K562 (cell line): ENCODE data around the gene SH3BP5. TPM values are rescaled to one million over a fixed set of nuclear protein-coding genes. Genes with fewer than 3 reads are reported as not detected.

Source experiments
- ATAC-seq: fragments of 200-7000 bp; cut with Tn5 transposase; 3 replicates; pipeline ENCODE4 v1.9.1; 2020; ENCODE audit warnings: moderate library complexity
- BruUV-seq: library from RNA; stranded (reverse); fragments of 400-500 nt; replicated peaks from 2 replicates; lab custom pipeline; 2021; lab: Mats Ljungman, UMichigan
- CTCF ChIA-PET: fragments of 300-600 bp; formaldehyde crosslinking; extraction: SDS; loops from one replicate; lab custom pipeline; 2021; ENCODE audit warnings: low intra/inter-chr PET ratio; lab: Yijun Ruan, JAX
- POLR2A ChIA-PET: fragments of 300-600, 350-650 bp; sonication (Branson Sonifier 250); formaldehyde crosslinking; extraction: SDS; loops from one replicate; lab custom pipeline; 2021; ENCODE audit warnings: antibody characterized with exemption, inconsistent platforms; lab: Yijun Ruan, JAX
- DNase-seq, 4 experiments: peaks; one replicate each; pipeline versions ENCODE4 v3.0.0 to v3.0.0-alpha.2; 2011 to 2018; ENCODE audit warnings: low spot score in 3 of 4, mixed read lengths in 3 of 4; ENCODE audit errors: extremely low read depth in 1 of 4
- FAIRE-seq: peaks from 2 replicates; lab custom pipeline; 2011; peaks lifted over from hg19 to GRCh38; lab: Jason Lieb, UNC
- H2AFZ ChIP-seq: 2 replicates; pipeline ENCODE4 v1.6.0; 2011; ENCODE audit warnings: low read depth, low read length, control low read depth, inconsistent platforms
- H3K27ac ChIP-seq: fragments of 200-600 bp; 3 replicates; pipeline ENCODE4 v1.8.0; 2011; ENCODE audit warnings: low read depth, mild to moderate bottlenecking, control low read depth, inconsistent platforms, low read length, moderate library complexity, mixed read lengths; ENCODE audit errors: extremely low read depth
- H3K27me3 ChIP-seq, 2 experiments: fragments of 300-600 bp in 1 of 2; 2 replicates in 1 of 2; 3 replicates in 1 of 2; pipeline versions ENCODE4 v1.6.0 to v1.8.0; 2011; ENCODE audit warnings: inconsistent platforms in 2 of 2, low read length in 2 of 2, mild to moderate bottlenecking in 1 of 2, mixed read lengths in 1 of 2, moderate library complexity in 1 of 2; ENCODE audit not compliant: control insufficient read depth in 2 of 2, insufficient read depth in 2 of 2
- H3K36me3 ChIP-seq: fragments of 300-600 bp; 3 replicates; pipeline ENCODE4 v1.8.0; 2011; ENCODE audit warnings: mild to moderate bottlenecking, low read length, inconsistent platforms; ENCODE audit not compliant: control insufficient read depth, insufficient read depth
- H3K4me1 ChIP-seq, 2 experiments: fragments of 200-600 bp in 1 of 2; replicated peaks in 1 of 2; 2 replicates in 1 of 2; 3 replicates in 1 of 2; pipeline versions ENCODE4 v1.5.1 to v1.8.0; 2011; ENCODE audit warnings: inconsistent platforms in 2 of 2, low read length in 2 of 2, mild to moderate bottlenecking in 1 of 2, mixed read lengths in 1 of 2, moderate library complexity in 1 of 2; ENCODE audit not compliant: control insufficient read depth in 2 of 2, insufficient read depth in 2 of 2
- H3K4me2 ChIP-seq: 2 replicates; pipeline ENCODE4 v1.6.1; 2011; ENCODE audit warnings: low read length, control low read depth, inconsistent platforms, mixed read lengths; ENCODE audit not compliant: insufficient read depth
- H3K4me3 ChIP-seq: fragments of 200-600 bp; sonication (generic), shearing (Covaris generic); 2 replicates; pipeline ENCODE4 v1.5.1; 2016; ENCODE audit warnings: control low read depth, inconsistent platforms
- H3K79me2 ChIP-seq: fragments of 200-600 bp; 3 replicates; pipeline ENCODE4 v1.8.0; 2011; ENCODE audit warnings: low read length, inconsistent platforms; ENCODE audit not compliant: control insufficient read depth, insufficient read depth
- H3K9ac ChIP-seq, 2 experiments: 2 replicates each; pipeline versions ENCODE4 v1.6.0 to v1.6.1; 2011; ENCODE audit warnings: low read depth in 2 of 2, low read length in 2 of 2, control low read depth in 1 of 2, inconsistent platforms in 1 of 2, mild to moderate bottlenecking in 1 of 2, mixed read lengths in 1 of 2; ENCODE audit not compliant: insufficient read depth in 1 of 2
- H3K9me1 ChIP-seq: one replicate; pipeline ENCODE4 v1.6.0; 2011; ENCODE audit warnings: inconsistent platforms, mild to moderate bottlenecking, low read length, moderate library complexity; ENCODE audit not compliant: control insufficient read depth, insufficient read depth
- H3K9me3 ChIP-seq: replicated peaks from 2 replicates; pipeline ENCODE4 v1.5.1; 2011; ENCODE audit warnings: low read depth, low read length, inconsistent platforms; ENCODE audit not compliant: control insufficient read depth, insufficient read depth
- H4K20me1 ChIP-seq: replicated peaks from 2 replicates; pipeline ENCODE4 v1.6.1; 2011; ENCODE audit warnings: low read length, inconsistent platforms, mixed read lengths; ENCODE audit not compliant: control insufficient read depth, insufficient read depth
- ARID1B ChIP-seq: fragments of 450-650 bp; IDR thresholded peaks from 2 replicates; pipeline ENCODE4 v1.6.1; 2016; ENCODE audit warnings: antibody characterized with exemption, mild to moderate bottlenecking, inconsistent platforms
- CBFA2T2 ChIP-seq: fragments of 450-650 bp; conservative IDR thresholded peaks from 2 replicates; pipeline ENCODE4 v1.6.1; 2017; ENCODE audit warnings: mild to moderate bottlenecking
- CBFA2T3 ChIP-seq: fragments of 450-650 bp; IDR thresholded peaks from 2 replicates; pipeline ENCODE4 v1.6.1; 2017
- ELF2 ChIP-seq: fragments of 250-450 bp; sonication (Bioruptor Pico); IDR thresholded peaks from 2 replicates; pipeline ENCODE4 v1.5.0; 2021; ENCODE audit warnings: mild to moderate bottlenecking
- EZH2 ChIP-seq: IDR thresholded peaks from 2 replicates; pipeline ENCODE4 v1.6.1; 2012; ENCODE audit warnings: low read depth, mild to moderate bottlenecking, inconsistent platforms, low read length, borderline replicate concordance
- HDAC6 ChIP-seq: IDR thresholded peaks from 2 replicates; pipeline ENCODE4 v1.6.1; 2012; ENCODE audit warnings: low read depth, mild to moderate bottlenecking, control low read depth, inconsistent platforms, low read length, moderate library complexity
- HES1 ChIP-seq: fragments of 450-650 bp; IDR thresholded peaks from 2 replicates; pipeline ENCODE4 v1.6.1; 2016; ENCODE audit warnings: low read depth, mild to moderate bottlenecking, moderate library complexity
- HMGXB4 ChIP-seq: sonication (generic); formaldehyde crosslinking; IDR thresholded peaks from 2 replicates; pipeline ENCODE4 v1.8.1; 2023; ENCODE audit warnings: mild to moderate bottlenecking, missing genetic modification reagents
- IRF2 ChIP-seq: sonication (generic); formaldehyde crosslinking; IDR thresholded peaks from 2 replicates; pipeline ENCODE4 v1.8.1; 2022; ENCODE audit warnings: mild to moderate bottlenecking, missing genetic modification reagents
- MECOM ChIP-seq: fragments of 250-450 bp; sonication (Bioruptor Pico); IDR thresholded peaks from 2 replicates; pipeline ENCODE4 v1.8.0; 2022; ENCODE audit warnings: inconsistent platforms
- NCOR1 ChIP-seq: fragments of 450-650 bp; IDR thresholded peaks from 2 replicates; pipeline ENCODE4 v1.6.1; 2016; ENCODE audit warnings: mild to moderate bottlenecking, moderate library complexity
- POLR2A ChIP-seq: fragments of 450-650 bp; conservative IDR thresholded peaks from 2 replicates; pipeline ENCODE4 v1.6.1; 2016
- POLR2B ChIP-seq: fragments of 450-650 bp; IDR thresholded peaks from 2 replicates; pipeline ENCODE4 v1.6.1; 2018; ENCODE audit warnings: low read depth; ENCODE audit not compliant: partially characterized antibody
- POLR3A ChIP-seq: IDR thresholded peaks from 2 replicates; pipeline ENCODE4 v1.6.1; 2011; ENCODE audit warnings: borderline replicate concordance, mild to moderate bottlenecking, moderate library complexity; ENCODE audit not compliant: insufficient read length, insufficient read depth; ENCODE audit errors: extremely low read depth
- SMARCA4 ChIP-seq: fragments of 450-650 bp; IDR thresholded peaks from 2 replicates; pipeline ENCODE4 v1.6.1; 2016
- SOX6 ChIP-seq: fragments of 450-650 bp; IDR thresholded peaks from 2 replicates; pipeline ENCODE4 v1.6.1; 2014; ENCODE audit warnings: mild to moderate bottlenecking
- SP2 ChIP-seq: IDR thresholded peaks from 2 replicates; pipeline ENCODE4 v1.6.1; 2011; ENCODE audit warnings: mild to moderate bottlenecking, low read depth, low read length, moderate library complexity; ENCODE audit not compliant: poor library complexity, severe bottlenecking; ENCODE audit errors: extremely low read depth
- TAL1 ChIP-seq: fragments of 450-650 bp; IDR thresholded peaks from 2 replicates; pipeline ENCODE4 v1.6.1; 2016; ENCODE audit warnings: mild to moderate bottlenecking
- TCF3 ChIP-seq: sonication (generic); formaldehyde crosslinking; IDR thresholded peaks from 2 replicates; pipeline ENCODE4 v1.4.0; 2020; ENCODE audit warnings: mild to moderate bottlenecking, missing genetic modification reagents
- TEAD4 ChIP-seq, 2 experiments: sonication (generic) in 1 of 2; formaldehyde crosslinking in 1 of 2; IDR thresholded peaks; 2 replicates each; pipeline versions ENCODE4 v1.6.1 to v1.8.0; 2012 to 2022; ENCODE audit warnings: borderline replicate concordance in 1 of 2, inconsistent platforms in 1 of 2, low read length in 1 of 2, mild to moderate bottlenecking in 1 of 2, missing genetic modification reagents in 1 of 2
- ZKSCAN8 ChIP-seq: fragments of 200-800 bp; sonication (Bioruptor generic); IDR thresholded peaks from 2 replicates; pipeline ENCODE4 v1.6.1; 2016; ENCODE audit warnings: missing genetic modification characterization, missing compliant biosample characterization
- WGBS: fragments of 100-300 bp; shearing (Covaris generic); methylation state at CpG from one replicate; pipeline ENCODE4 v1.1.6; 2016; ENCODE audit warnings: low coverage, mixed read lengths; ENCODE audit not compliant: insufficient coverage; ENCODE audit errors: missing lambda C conversion rate; 5-methylcytosine and 5-hydroxymethylcytosine counted together
- in situ Hi-C: fragments of 300-500 bp; cut with MboI; formaldehyde crosslinking; loops from 4 replicates; pipeline ENCODE4 v1.15.0; 2018; ENCODE audit warnings: inconsistent platforms, mixed read lengths
- intact Hi-C: fragments of 100-400 bp; cut with micrococcal nuclease; formaldehyde crosslinking; loops from 2 replicates; pipeline ENCODE4 v1.14.2; 2022
- polyA plus RNA-seq, 8 experiments: library from polyadenylated mRNA; depleted of rRNA in 4 of 8; stranded (reverse) in 5 of 8; unstranded in 3 of 8; fragments of >200 nt; fragmentation: Nextera tagmentation in 2 of 8; fragmentation: Illumina TruSeq in 1 of 8; extraction: Ambion mirVana in 2 of 8; extraction: Trizol in 1 of 8; gene quantifications; 2 replicates each; pipeline versions ENCODE4 v1.2.1 to v1.2.3, GENCODE V29; 2011 to 2014; ENCODE audit warnings: inconsistent platforms in 1 of 8, missing spikeins in 1 of 8
- total RNA-seq, 7 experiments: library from RNA; depleted of rRNA in 6 of 7; stranded (reverse); fragments of >200 nt in 6 of 7; fragmentation: Illumina TruSeq in 2 of 7; extraction: Trizol in 2 of 7; gene quantifications; 2 replicates each; pipeline versions ENCODE4 v1.2.1 to v1.2.3, GENCODE V29; 2011 to 2021; ENCODE audit warnings: low replicate concordance in 1 of 7

The SH3BP5 gene
- total and polyA plus RNA-seq, 9 of the 15 experiments (the other 6 are each of a cell fraction or from before 2014, with no cell fraction given) = 2.9 to 29.0 (median 14.9) TPM

- no peak for TF ChIP-seq SP2
These were observed 18.9 kb downstream of the SH3BP5 start (continued) for GRCh38 chr3:15313461-15313860.

DNA sequence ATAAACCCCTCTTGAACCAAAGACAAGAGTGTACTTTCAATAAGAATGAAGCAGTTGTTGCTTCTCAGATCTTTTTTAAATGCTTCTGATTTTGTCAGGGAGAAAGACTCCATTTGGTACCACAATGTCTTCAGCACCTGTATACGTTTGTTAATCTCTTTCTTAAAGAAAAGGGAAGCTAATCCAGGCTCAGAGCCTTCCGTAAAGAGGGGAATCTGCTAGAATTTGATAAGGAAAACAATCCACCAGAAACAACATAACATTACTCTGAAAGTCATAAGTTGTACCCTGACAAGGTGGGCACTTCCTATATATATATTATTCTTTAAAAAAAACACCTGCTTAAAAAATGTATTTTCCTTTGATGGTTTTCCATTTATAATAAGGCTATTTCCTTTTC is 19.8 kb downstream of the SH3BP5 start:
- ChIA-PET CTCF (no interaction called here), POLR2A (interaction anchor here (1.0 to 1.2 kb wide), 3 partner anchors 8 to 37 kb away, joined by 3 to 5 read pairs (median 3); no protein-coding TSS in a partner anchor)
- BruUV-seq = no TSS peak
- no peak for FAIRE-seq
- in situ Hi-C loops = no loop called here
- peaks cover 48% of the 10 kb centered on the region; the same call in 2 of the 3 replicates for H3K79me2 ChIP-seq
- H3K36me3 ChIP-seq = peaks cover 3% of the 10 kb centered on the region; the same call in 1 of the 3 replicates
- no peaks in the 10 kb centered on the region for H3K9me1 ChIP-seq
- WGBS = 8% methylated on average over 2 of the region's 2 CpGs
- intact Hi-C loops = no loop called here
- no peak for ATAC-seq
- no peaks in the 10 kb centered on the region for H3K27me3 ChIP-seq
- peak overlapping the region in 1 of 2 experiments; percentile 16; a peak in 1 of 4 replicates for H3K9ac ChIP-seq
- H3K9me3 ChIP-seq = no peaks in the 10 kb centered on the region
- no peak overlapping the region for H3K4me2 ChIP-seq
- no peak for DNase-seq
- no peak overlapping the region for H2AFZ ChIP-seq
- peak overlapping the region; percentile 46; the same call in 2 of the 3 replicates for H3K27ac ChIP-seq
- peaks cover 46 to 79% of the 10 kb centered on the region in 2 experiments for H3K4me1 ChIP-seq
- no peak overlapping the region for H3K4me3 ChIP-seq
- no peaks in the 10 kb centered on the region for H4K20me1 ChIP-seq
- TF ChIP-seq ELF2 (CRISPR knock-in tag) (no peak), TAL1 (peak; percentile 48), IRF2 (CRISPR knock-in tag) (no peak), SMARCA4 (peak; percentile 40; the same call in 1 of the 2 replicates), POLR3A (no peak), POLR2A (no peak), MECOM (no peak), HES1 (no peak), CBFA2T2 (0 out of 2 replicates have a peak, but pooled peaks have one; percentile 50), CBFA2T3 (peak; percentile 68), HDAC6 (no peak), ARID1B (peak; percentile 69), EZH2 (no peak), SOX6 (peak; percentile 63; the same call in 1 of the 2 replicates), TCF3 (CRISPR knock-in tag) (peak; percentile 66), ZKSCAN8 (0 out of 2 replicates have a peak, but pooled peaks have one; percentile 26), HMGXB4 (CRISPR knock-in tag) (no peak), TEAD4 (IDR thresholded peaks at IDR 0.05; ENCODE audit: low read length) (peak; percentile 65; the same call in 1 of the 2 replicates), TEAD4 (CRISPR knock-in tag; IDR thresholded peaks at IDR 0.05; ENCODE audit: borderline replicate concordance) (no peak), POLR2B (no peak), NCOR1 (peak; percentile 33; the same call in 1 of the 2 replicates)
